GM13977 (cell line): Measurements from ENCODE around the gene ARID3A.

Experiments used
- DNase-seq: peaks from one replicate; pipeline ENCODE4 v3.0.0; 2012; ENCODE audit warnings: low spot score
- in situ Hi-C: fragments of 300-500 bp; cut with MboI; formaldehyde crosslinking; loops from one replicate; pipeline ENCODE4 v1.12.0; 2022; ENCODE audit warnings: low sequenced_read_pairs, low pct_unique_long_range_greater_than_20kb, mixed read lengths, inconsistent platforms; ENCODE audit not compliant: unreplicated experiment
- TF ChIP-seq, protein P1 (sequence below): IDR thresholded peaks from 2 replicates; pipeline ENCODE4 v1.5.1; 2012; ENCODE audit warnings: mild to moderate bottlenecking, control low read depth; ENCODE audit not compliant: insufficient read depth; ENCODE audit errors: extremely low read depth, missing control alignments

ARID3A gene

GRCh38 chr19:984165-984967 lies 58.5 kb downstream of the ARID3A start, which contains the start of gene WDR18:
Gene WDR18 (plus strand): TSS chr19:984345. CDS start chr19:984354, 9 bp downstream.
- in situ Hi-C loops: loop anchor here (5.0 to 10.0 kb wide), 2 partner anchors 62 to 130 kb away; partner anchors contain the start of genes CFD and ELANE
- TF ChIP-seq, protein P1, sequence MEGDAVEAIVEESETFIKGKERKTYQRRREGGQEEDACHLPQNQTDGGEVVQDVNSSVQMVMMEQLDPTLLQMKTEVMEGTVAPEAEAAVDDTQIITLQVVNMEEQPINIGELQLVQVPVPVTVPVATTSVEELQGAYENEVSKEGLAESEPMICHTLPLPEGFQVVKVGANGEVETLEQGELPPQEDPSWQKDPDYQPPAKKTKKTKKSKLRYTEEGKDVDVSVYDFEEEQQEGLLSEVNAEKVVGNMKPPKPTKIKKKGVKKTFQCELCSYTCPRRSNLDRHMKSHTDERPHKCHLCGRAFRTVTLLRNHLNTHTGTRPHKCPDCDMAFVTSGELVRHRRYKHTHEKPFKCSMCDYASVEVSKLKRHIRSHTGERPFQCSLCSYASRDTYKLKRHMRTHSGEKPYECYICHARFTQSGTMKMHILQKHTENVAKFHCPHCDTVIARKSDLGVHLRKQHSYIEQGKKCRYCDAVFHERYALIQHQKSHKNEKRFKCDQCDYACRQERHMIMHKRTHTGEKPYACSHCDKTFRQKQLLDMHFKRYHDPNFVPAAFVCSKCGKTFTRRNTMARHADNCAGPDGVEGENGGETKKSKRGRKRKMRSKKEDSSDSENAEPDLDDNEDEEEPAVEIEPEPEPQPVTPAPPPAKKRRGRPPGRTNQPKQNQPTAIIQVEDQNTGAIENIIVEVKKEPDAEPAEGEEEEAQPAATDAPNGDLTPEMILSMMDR: peak; percentile 12
- peak; percentile 100 for DNase-seq

GRCh38 chr19:986083-986482 lies 60.2 kb downstream of the ARID3A start:
- in situ Hi-C loops: loop anchor here (10.0 kb wide), 1 partner anchor 131 kb away; the partner anchor contains the start of genes CFD and ELANE
- TF ChIP-seq, protein P1: no peak
- no peak for DNase-seq

DNA sequence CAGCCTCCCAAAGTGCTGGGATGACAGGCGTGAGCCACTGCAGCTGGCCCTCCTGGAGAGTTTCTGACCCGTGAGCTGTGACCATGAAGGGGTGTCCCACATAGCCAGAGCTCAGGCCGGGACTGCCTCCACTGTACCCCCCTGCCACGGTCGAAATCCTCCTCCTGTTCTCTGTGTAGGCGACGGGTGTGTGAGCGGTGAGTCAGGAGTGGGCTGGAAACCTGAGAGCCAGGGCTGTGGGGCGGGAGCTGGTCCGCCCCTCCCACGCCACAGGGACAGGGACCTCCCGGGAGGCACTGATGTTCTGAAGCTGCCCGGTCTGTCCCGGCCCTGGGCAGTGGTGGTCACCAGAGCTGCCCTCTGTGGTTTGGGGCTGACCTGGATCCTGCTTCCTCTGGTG lies 62.2 kb downstream of the ARID3A start:
- TF ChIP-seq, protein P1: no peak
- no peak for DNase-seq
- in situ Hi-C loops: loop anchor here (10.0 kb wide), 1 partner anchor 133 kb away; the partner anchor contains the start of genes CFD and ELANE

DNA sequence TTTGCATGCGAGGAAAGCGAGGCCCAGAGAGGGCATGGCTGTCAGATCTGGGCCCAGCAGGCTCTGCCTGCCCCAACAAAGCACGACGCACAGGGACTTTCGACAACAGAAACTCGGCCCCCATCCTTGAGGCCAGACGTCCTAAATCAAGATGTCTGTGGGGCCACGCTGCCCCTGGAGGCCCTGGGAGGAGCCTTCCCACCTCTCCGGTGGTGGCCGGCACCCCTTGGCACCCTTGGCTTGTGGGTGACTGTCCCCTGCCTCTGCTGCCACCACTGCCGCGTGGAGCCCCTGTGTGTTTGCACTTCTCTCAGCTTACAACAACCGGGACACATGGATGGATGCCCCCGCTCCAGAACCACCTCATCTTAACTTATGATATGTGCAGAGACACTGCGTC lies 62.7 kb downstream of the ARID3A start:
- in situ Hi-C loops: loop anchor here (10.0 kb wide), 1 partner anchor 134 kb away; the partner anchor contains the start of genes CFD and ELANE
- TF ChIP-seq, protein P1: no peak
- no peak for DNase-seq

- DNase-seq: no peak
- in situ Hi-C loops: loop anchor here (10.0 kb wide), 1 partner anchor 135 kb away; the partner anchor contains the start of genes CFD and ELANE
- TF ChIP-seq, protein P1: peak; percentile 15
Measured at GRCh38 chr19:989381-990081, 63.7 kb downstream of the ARID3A start.

DNA sequence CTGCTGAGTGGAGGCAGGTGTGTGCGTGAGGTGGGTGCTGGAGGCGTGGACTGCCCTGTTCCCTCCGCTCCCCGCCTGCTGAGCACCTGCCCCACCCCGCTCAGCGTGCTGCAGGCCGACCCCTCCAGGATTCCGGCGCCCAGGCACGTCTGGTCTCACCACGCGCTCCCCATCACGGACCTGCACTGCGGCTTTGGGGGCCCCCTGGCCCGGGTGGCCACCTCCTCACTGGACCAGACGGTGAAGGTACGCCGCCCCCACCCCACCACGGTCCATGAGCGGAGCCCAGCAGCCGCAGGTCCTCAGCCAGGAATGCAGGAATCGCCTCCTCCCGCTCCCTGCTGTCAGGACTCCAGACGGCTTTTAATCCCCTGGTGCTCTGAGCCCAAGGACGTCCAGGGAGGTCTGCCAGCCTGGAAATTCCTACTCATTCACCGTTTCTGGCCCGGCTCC lies 64.3 kb downstream of the ARID3A start:
- in situ Hi-C loops: no loop called here
- DNase-seq: no peak
- TF ChIP-seq, protein P1: no peak
